Measurements from ENCODE around the gene INO80C.
"Not testable (repeated sequence)": the region's sequence is repeated elsewhere in the genome, so short reads cannot be mapped to it uniquely, and the experiment has no call there.

INO80C gene

DNA sequence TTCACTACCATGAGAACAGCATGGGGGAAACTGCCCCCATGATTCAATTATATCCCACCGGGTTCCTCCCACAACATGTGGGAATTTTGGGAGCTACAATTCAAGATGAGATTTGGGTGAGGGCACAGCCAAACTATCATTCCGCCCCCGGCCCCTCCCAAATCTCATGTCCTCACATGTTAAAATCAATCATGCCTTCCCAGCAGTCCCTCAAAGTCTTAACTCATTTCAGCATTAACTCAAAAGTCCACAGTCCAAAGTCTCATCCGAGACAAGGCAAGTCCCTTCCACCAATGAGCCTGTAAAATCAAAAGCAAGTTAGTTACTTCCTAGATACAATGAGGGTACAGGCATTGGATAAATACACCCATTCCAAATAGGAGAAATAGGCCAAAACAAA lies 10.2 kb downstream of the INO80C start:
- DNase-seq (ENCODE audit: low read depth) = not testable (repeated sequence)

DNA sequence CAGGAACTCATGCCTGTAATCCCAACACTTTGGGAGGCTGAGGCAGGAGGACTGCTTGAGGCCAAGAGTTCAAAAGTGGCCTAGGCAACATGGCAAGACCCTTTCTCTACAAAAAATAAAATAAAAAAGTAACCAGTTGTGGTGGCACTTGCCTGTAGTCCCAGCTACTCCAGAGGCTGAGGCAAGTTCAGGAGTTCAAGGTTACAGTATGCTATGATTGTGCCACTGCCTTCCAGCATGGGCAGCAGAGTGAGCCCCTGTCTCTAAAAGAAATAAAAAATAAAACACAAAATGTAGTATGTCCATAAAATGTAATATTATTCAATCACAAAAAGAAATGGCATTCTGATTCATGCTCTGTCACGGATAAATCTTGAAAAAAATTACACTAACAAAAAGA lies 11.9 kb downstream of the INO80C start:
- DNase-seq (ENCODE audit: low read depth) = no peak

DNA sequence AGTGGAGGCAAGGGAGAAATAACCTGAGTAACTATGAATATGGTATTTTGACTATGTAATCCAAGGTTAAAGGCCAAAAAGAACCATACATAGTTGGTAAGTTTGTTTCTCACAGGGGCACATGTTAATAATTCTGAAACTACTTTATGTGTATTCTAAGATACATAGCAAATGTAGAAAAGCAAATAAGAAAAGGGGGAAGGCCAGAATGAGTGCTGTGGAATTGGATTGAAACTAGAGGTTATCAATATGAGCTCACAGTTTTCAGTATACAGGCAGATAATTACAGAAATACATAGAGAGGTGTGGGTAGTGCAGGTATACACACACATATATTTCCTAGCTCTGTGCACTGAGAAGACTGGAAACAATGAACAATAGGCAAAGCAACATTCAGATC lies 13.7 kb downstream of the INO80C start:
- no peak for DNase-seq (ENCODE audit: low read depth)

DNA sequence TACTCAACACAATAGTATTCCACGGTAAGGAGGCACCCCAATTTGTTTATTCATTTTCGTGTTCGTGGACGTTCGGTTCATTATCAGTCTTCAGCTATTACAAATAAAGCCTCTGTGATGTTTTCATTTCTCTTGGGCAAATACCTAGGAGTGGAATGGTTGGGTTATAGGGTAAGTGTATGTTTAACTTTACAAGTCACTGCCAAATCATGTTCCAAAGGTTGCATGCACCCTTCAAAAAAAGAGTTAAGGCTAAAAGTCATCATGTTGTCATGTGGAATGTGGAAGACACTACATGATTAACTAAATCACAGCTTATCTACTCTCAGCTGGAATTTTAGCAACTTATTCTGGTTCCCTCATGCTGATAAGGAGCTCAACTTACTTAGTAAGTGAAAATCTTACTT lies 15.8 kb downstream of the INO80C start:
- no peak for DNase-seq (ENCODE audit: low read depth)

DNA sequence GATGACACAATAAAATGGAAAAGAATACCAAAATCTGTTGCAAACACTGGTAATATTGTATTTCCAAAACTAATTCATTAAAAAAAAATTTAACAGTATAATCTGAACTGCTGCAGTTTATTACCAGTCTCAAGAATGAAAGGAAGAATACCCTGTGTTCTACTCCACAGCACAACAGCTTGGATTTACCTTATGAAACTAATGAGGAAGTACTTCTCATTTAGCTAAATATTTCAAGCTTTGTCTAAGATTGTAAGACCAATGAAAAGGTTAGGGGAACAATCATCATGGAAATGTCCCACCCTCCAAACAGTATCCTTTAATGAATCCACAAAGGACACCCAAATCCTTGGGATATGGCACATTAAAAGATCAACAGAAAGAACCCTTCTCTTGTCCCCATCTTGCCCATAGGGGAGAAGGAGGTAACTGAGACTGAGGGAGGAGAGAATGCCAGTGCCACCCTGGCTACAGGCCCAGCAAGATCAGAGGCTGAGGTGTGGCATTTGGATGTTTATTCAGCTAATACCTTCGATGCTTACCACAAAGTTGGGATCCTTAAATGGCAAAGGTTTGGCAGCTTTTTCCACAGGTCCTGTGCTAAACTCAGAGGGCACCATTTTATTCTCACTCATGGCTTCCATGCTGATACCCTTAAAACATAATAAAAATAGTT lies 17.7 kb downstream of the INO80C start:
- DNase-seq (ENCODE audit: low read depth) = no peak

DNA sequence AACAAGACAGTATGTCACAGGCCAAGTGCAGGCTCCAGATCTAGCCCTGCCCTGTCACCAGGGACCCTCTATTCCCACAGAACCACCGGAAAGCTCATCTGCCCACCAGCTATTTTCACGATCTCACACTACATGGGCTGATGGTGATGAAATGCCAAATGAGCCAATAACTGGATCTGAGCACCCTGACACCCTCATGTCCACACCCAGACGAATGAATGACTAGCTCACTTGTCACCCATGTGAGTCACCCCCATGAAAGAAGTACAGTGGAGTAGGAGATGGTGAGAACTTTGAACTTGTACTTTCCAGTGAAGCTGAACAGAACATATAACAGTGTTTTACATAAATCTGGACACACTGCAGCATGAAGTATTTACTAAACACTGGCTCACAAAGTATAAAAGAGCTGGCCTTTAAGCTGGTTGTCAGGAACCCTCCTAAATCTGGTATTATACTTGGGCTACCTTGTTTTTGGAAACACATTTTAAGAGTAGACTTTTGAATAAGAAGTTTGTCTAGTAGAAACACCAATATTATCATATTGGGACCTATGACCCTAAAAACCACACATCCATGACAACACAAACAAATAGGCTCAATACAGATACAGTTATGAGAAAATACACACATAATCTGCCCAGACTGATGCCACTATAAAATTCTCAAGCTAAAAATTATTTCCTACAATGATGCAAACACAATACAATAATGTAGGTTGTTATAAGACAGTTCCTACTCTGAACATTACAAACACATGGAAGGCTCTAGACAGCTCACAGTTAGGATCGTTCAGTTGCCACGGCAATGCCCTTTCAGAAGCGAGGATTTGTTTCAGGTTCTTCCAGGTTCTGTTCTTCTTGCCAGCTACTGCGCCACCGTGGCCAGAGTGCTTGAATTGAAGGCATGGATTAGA lies 19.0 kb downstream of the INO80C start:
- DNase-seq (ENCODE audit: low read depth) = peak; percentile 44

DNA sequence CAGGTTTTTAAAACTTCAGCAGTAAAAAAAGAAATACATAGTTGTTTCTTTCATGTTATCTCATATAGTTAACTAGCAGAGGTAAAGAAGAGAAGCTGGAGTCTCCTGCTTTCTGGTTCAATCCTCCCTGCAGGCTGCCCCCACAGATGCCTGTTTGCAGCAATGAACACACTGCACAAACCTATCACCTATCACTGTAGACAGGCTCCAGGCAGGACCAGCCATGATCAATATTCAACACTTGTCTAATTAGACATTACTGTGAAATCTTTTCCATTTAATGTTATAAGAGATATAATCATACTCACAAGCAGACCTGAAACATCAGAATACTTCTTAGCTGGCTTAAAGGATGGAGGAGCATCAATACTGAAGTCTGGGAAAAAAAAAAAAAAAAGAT lies 19.8 kb downstream of the INO80C start:
- DNase-seq (ENCODE audit: low read depth) = no peak

DNA sequence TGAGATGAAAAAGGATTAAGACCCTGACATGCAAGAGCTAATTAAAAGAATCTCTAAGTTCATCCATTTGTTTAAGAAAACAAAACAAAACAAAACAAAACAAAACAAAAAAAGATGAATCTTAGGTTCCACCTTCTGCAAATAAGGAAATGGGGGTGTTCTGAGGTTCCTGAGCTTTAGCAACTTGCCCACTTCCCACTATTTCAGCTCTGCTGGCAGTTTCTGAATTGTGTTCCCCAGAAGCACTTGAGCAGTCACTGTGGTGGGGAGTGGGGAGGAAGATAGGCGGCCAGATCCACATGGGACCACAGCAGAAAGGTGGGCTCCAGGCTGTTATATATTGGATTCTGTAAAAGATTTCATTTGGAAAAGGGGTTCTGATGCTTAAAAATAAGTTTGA lies 20.3 kb downstream of the INO80C start:
- DNase-seq (ENCODE audit: low read depth) = no peak

DNA sequence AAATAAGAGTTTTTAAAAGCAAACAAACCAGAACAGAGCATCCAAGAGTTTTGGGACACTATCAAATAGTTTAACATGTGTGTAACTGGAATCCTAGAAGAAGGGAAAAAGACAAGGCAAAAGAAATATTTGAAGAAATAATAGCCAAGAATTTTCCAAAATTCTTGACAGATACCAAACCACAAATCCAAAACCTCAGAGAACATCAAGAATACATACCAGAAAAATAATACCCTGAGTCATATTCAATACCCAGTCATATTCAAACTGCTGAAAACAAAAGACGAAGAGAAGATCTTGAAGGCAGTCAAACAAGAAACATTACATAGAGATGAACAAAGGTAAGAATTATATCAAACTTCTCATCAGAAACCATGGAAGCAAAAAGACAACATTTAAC lies 22.9 kb downstream of the INO80C start:
- DNase-seq (ENCODE audit: low read depth) = no peak

DNA sequence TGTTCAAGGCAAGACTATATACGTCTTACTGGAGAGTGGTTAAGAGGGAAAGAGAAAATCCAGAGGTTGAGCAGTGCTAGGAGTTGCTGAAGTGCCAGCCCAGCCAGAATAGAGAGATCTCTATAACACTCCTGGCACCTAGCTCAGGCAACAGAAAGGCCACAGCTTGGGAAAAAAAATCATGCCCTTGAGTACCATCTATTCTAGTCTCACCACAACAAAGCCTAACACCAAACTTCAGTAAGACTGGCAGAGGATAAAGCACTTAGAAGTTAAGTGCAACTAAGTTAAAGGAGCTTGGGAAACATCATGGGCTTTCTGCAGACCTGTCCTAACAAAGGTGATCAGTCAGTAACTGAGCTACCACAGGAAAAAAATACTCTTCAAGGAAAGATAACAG lies 24.2 kb downstream of the INO80C start:
- no peak for DNase-seq (ENCODE audit: low read depth)

DNA sequence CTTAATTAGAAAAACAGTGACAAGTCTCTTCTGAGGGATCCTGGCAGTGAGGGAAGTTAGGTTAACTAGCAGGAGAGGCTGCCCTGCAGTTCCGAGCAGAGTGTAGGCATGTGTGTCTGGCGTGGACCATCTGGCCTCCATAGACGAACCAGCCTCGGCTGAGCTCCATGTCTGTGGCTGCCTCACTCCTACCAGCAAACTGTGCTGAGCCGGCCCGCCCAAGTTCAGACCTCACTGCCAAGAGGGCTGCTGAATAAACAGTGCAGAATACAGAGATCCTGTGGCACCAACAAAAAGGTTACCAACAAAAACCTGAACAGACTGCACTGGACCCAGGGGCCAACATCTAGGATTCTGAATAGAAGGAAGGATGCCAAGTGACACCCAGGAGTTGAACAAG lies 27.3 kb downstream of the INO80C start:
- no peak for DNase-seq (ENCODE audit: low read depth)

DNA sequence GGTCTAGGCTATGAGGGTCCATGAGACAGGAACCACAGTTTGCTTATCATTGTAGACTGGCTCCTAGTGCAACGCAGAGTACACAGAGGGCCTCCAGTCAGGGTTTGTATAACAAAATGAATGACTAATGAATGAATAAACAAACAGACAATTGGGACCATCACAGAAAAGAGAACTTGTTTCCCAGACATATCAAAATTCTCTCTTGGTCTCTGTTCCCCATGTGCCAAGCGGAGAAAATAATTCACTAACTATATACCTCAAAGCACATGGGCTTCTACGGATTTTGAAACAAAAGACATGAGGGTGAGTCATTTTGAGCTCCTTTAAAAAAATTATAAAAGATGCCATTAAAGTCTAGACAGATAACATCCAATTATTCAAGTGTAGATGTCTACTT lies 28.0 kb downstream of the INO80C start:
- DNase-seq (ENCODE audit: low read depth) = no peak

DNA sequence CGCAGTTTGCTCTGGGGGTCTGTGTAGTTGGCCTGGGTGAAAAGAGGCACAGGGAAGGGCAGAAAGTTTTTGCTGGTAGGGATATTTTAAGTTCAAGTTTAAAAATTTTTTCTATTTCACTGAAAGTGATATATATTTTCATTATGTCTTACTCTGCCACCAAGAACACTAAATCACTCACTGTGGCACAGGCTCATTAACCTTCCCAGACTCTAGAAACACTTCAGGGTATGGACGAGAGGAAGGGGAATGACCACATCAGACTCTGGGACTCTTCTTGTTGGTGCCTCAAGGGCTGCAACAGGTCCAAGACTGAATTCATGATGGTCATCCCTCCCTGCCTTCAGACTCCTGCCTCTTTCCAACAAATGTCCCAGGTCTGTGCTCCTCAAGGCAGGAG lies 29.0 kb downstream of the INO80C start:
- DNase-seq (ENCODE audit: low read depth) = no peak

DNA sequence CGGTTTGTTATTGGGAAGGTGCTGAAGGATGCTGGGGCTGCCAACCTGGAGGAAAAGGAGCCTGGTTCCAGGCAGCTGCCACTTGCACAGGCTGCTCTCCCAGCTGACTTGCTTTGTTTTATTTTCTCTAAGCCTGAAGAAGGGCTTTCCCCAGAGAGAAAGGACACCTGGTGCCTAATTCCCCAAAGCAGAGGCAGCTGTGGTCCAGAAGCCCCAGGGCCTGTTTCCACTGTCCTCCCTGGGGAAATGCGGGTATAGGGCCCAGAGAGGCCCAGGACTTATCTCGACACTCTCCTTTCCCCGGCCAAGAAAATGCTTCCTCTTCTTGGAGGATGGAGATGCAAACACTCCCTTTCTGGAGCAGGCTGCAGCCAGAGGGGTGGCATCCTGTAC lies 30.1 kb downstream of the INO80C start:
- no peak for DNase-seq (ENCODE audit: low read depth)

DNA sequence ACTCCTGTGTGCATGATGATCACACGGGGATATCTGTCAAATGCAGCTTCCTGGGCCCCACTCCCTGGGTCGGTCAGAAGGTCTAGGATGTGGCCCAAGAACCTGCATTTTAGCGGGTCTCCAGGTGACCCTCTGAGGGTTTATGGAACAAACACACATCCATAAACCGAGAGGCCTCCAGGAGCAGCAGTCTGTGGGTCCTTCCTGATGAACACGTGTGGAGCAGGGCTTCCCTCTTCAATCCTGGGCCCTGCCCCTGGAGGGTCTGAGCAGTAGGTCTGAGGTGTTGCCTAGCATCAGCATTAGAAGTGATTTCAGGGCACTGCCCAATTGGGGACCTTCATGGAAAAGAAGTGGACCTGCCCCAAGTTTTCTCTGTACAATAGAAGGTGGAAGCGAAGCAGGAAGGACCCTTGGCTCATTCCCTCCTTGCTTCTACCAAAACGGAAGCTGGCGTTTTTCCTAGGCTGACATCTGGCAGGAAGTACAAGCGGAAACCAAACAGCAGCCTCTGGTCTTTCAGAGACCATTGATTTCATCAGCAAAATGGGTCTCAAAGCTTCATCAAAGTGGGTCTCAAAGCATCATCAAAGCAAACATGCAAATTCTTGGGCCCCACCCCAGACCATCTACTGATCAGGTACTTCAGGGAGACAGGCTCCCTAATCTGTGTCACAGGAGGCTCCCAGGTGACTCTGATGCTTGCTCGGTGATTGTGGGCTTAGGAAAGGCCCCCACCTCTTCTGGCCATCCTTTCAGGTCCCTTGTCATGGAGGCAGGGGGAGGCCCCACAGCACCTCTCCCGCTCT lies 30.7 kb downstream of the INO80C start:
- DNase-seq (ENCODE audit: low read depth) = no peak

DNA sequence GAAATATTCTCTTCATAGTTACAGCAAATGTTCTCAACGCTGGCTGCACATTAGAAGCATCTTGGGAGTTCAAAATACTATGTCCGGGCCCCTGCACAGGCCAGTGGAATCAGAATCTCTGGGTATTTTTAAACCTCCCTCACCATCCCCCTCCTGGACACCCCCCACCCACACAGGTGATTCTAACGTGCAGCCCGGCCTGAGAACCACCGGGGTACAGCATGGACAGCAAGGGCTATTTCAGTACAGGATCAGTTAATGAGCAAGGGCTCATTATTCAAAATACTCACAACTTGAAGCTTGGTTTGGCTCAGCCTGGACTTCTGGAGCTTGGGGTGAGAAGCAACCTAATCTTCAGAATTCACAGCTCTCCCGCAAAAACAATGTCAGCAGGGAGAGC lies 31.4 kb downstream of the INO80C start:
- DNase-seq (ENCODE audit: low read depth) = no peak

DNA sequence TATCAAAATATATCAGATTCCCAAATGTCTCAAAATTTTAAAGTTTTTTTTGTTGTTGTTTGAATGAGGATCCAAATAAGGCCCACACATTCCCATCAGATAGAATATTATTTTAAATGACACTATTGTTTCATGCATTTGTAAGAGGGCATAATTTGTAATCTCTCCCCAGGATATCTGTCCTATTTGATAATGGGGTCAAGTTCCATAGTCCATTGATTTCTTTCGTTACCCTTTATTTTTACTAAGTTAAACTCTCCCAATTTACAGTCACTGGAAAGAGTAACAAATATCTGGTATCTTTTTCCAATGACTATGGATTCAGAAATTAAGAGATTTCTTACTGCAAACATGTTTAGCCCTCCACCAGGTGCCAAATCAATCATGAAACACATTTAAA lies 32.4 kb downstream of the INO80C start:
- no peak for DNase-seq (ENCODE audit: low read depth)

DNA sequence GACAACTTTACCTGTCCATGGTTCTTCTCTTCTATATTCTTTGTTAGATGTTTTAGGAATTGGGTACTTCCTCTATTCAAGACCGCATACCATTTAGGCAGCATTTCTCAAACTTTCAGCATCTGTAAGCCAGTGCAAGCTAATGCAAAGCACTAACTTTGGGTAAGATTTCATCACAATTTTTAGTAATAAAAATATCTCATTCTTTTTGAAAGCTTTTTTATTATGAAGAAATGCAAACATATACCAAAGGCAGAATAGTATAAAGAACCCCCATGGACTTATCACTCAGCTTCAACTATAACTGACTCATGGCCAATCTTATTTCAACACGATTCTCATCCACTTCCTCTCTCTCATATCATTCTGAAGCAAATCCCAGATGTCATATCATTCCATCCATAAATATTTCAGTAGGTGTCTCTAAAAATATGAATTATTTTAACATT lies 32.9 kb downstream of the INO80C start:
- no peak for DNase-seq (ENCODE audit: low read depth)

DNA sequence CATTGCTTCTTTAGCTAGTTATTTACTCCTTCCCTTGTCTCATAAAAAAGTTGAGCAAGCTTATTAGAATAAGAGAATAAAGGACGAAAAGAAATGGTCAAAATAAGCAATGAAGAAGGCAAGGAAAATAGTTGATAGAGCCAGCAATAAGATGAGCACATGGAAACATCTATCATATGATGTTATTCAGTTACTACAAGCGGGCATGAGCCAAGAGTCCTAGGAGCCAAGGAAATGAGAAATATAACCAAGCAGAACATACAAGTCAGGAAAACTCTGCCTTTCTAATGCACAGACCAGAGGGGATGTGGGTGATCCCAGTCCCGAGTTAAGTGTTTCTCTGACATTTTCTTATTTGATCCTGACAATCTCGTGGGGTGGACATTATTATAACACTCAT lies 33.9 kb downstream of the INO80C start:
- no peak for DNase-seq (ENCODE audit: low read depth)

DNA sequence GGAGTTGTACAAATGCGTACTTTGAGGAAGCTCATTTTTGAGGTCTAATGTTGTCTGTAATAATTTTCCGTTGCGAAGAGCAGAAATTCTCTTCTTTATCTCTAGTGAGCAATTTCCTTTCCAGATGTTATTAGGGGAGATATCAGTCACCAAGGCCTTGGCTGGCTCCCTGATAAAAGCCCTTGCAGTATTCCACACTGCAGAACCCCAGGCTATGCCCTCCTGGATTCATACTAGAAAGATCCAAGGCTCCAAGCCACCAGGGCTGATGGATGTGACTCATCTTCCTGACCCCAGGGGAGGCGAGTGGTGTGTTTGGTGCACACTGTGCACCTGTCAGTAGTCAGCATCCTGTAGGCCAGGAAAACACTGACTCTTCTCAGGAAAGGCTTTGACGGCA lies 34.7 kb downstream of the INO80C start:
- DNase-seq (ENCODE audit: low read depth) = no peak

DNA sequence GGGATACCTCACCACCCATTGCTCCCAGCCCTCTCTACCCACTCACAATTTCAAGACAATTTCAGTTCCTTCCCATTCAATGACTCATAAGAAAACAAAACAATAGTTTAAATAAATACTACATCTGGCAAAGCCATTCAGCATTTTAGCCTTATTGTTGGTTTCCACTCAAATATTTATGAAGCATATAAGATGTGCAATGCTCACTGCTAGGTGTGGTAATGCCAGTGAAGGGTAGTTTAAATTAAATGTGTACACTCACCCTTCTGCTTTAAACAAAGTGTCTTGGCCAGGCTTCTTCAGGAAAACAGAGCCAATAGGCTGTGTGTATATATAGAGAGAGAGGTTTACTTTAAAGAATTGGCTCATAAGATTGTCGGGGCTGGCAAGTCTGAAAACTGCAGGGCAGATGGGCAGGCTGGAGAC lies 37.0 kb downstream of the INO80C start:
- DNase-seq (ENCODE audit: low read depth) = no peak

DNA sequence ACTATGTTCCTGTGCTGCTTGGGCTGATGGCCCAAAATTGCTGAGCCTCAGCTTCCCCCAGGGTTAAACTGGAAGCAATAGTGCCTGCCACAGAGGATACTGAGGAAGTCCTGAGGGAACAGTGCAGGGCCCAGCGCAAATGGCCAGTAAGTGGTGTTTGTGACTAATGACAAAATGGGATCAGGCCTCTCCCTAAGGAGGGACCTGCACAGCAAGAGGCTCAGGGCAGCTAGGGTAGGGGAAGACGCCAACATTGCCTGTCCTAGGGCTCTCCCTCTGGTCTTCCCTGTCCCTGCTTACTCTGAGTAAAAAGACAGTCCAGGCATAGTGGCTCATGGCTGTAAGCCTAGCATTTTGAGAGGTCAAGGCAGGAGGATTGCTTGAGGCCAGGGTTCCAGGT lies 37.8 kb downstream of the INO80C start:
- DNase-seq (ENCODE audit: low read depth) = no peak

Data from activated T-cell treated with anti-CD3 and anti-CD28 coated beads for 24 hours (primary cell).